Transverse colon (tissue), 3 donors: Measurements from ENCODE around the gene SEC16A.

ENCODE experiments used
- EP300 ChIP-seq: sonication (generic); formaldehyde crosslinking; IDR thresholded peaks from one replicate; pipeline ENCODE4 v1.6.1; 2017; ENCODE audit warnings: antibody characterized with exemption, low read depth
- TF ChIP-seq, protein P1 (sequence below), 5 experiments: fragments of 200-600 bp in 3 of 5; fragments of 450-650 bp in 2 of 5; sonication (generic) in 3 of 5; IDR thresholded peaks; 1 replicate in 2 of 5; 2 replicates in 3 of 5; pipeline ENCODE4 v1.5.1; 2016 to 2017; ENCODE audit warnings: antibody characterized with exemption in 5 of 5, inconsistent platforms in 3 of 5, mild to moderate bottlenecking in 2 of 5, moderate library complexity in 1 of 5

GRCh38 chr9:136492978-136493522 lies 10.2 kb upstream of the SEC16A start:
- TF ChIP-seq, protein P1, sequence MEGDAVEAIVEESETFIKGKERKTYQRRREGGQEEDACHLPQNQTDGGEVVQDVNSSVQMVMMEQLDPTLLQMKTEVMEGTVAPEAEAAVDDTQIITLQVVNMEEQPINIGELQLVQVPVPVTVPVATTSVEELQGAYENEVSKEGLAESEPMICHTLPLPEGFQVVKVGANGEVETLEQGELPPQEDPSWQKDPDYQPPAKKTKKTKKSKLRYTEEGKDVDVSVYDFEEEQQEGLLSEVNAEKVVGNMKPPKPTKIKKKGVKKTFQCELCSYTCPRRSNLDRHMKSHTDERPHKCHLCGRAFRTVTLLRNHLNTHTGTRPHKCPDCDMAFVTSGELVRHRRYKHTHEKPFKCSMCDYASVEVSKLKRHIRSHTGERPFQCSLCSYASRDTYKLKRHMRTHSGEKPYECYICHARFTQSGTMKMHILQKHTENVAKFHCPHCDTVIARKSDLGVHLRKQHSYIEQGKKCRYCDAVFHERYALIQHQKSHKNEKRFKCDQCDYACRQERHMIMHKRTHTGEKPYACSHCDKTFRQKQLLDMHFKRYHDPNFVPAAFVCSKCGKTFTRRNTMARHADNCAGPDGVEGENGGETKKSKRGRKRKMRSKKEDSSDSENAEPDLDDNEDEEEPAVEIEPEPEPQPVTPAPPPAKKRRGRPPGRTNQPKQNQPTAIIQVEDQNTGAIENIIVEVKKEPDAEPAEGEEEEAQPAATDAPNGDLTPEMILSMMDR (IDR thresholded peaks at IDR 0.05), result no peak
- TF ChIP-seq EP300, result no peak
